NCI-H2081 treated with DMSO at 0.1 percent for 48 hours (cell line): ENCODE measurements around the gene ROBO4.

ENCODE experiments used
- DNase-seq: peaks from one replicate; lab custom pipeline; 2025; lab: John Stamatoyannopoulos, UW

Gene ROBO4

GRCh38 chr11:124872741-124873140 is 24.9 kb downstream of the ROBO4 start:
- no peak for DNase-seq

GRCh38 chr11:124872280-124872679 is 25.4 kb downstream of the ROBO4 start:
- DNase-seq, result no peak

GRCh38 chr11:124870430-124870829 is 27.2 kb downstream of the ROBO4 start:
- DNase-seq, result no peak

- no peak for DNase-seq
Measured at GRCh38 chr11:124869856-124870387, 27.7 kb downstream of the ROBO4 start.

- no peak for DNase-seq
Measured at GRCh38 chr11:124869331-124869730, 28.3 kb downstream of the ROBO4 start.

- DNase-seq, result no peak
Measured at GRCh38 chr11:124868331-124869274, 29.1 kb downstream of the ROBO4 start.

DNA sequence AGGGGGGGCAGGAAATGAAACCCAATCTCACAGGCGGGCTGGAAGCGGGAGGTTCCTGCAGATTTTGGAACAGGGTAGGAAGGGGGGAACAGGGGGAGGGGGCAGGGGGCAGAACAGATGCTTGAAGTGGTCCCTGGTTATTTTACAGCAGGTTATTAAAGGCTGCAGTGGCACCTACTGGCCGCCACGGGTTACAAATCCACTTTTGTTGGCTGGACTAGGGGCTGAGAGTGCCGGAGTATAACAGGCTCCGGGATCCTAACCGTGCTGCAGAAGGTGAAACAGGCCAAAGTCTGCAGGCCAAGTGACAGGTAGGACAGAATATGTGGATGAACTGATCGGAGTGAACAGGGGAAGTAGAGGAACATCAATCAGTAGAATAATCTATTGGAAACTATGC is 30.0 kb downstream of the ROBO4 start:
- no peak for DNase-seq

- DNase-seq, result no peak
Measured at GRCh38 chr11:124865902-124866851, 31.5 kb downstream of the ROBO4 start.

- no peak for DNase-seq
Measured at GRCh38 chr11:124865181-124865901, 32.3 kb downstream of the ROBO4 start, which contains the start of gene ROBO3. ROBO3 (plus strand) TSS chr11:124865432; CDS start chr11:124865578, 146 bp downstream.

- DNase-seq, result no peak
Measured at GRCh38 chr11:124864892-124865180, 32.8 kb downstream of the ROBO4 start.

DNA sequence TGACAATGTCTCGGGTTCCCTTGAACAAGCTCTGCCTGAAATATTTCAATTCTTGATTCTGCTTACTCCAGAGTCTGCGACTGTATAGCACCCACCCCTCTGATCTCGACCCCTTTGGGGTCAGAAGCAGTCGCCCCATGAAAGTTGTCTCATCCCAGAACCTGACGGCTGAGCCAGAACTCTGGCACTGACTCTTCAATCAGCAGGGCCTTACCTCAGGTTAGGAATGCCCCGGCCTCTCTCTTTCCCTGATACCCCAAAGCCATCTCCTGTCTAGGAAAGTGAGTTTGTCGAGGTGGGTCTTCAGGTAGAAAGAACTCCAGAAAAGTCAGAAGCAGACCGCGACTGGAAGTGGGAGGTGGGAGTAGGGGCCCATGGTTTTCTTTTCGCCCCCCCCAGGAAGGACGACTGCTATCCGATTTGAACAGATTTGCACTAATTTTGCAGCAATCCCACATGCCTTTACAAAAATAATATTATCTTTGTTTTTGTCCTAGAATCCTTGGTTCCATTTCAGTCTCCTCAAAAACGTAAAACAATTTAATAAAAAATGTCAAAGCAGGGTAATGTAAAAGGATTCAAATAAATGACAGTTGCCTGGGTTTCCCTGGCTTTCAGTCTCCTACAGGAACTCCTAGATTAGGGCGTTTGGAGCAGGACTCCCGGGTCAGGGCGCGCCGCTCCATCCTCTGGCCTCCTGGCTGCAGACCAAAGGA is 33.3 kb downstream of the ROBO4 start:
- no peak for DNase-seq

- no peak for DNase-seq
Measured at GRCh38 chr11:124863826-124864165, 33.9 kb downstream of the ROBO4 start.

DNA sequence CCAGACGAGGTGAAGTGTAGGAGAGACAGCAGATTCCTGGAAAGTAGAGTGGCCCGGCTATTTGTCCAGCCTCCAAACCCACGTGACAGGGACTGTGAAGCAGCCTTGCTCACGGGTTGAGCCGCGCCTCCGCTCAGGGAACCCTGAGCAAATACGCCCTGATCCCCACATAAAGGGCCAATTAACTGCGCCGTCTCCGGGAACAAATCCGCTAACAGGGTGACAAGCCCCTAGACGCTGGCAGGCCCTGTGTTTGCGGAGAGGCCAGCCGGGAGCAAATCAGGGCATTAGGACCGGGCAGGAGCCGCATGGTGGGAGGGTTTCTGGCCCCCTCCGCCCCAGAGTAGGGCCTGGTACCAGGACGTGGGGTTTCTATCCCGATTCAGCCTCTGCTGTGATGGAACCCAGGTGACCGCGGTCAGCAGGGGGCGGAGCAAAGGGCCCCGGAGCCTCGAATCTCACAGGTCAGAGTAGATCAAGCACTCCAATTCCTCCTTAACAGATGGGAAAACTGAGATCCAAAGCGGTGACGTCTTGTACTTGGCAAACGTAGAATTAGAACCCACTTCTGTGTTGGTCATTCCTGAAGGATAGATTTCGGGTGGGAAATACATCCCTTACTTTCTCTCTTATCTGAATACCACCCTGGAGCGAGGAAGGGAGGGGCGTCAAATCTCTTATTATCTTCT is 34.4 kb downstream of the ROBO4 start:
- no peak for DNase-seq

DNA sequence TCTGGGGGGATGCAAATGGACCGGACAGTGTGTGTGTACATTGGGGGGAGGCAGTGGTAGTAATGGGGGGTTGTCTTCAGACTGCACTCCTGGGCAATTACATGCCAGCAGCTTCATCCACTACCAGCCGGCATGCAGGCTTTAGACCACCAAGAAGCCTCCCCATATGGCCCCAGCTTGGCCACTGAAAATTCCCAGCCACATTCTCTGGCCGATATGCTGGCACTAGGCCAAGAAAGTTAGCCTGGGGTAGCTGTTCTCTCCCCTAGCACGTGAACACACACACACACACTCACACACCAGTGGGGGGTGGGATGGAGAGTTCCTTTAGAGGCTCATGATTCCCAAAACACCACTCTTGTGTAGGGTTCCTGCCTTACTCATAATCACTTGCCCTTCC is 36.0 kb downstream of the ROBO4 start:
- DNase-seq, result no peak

DNA sequence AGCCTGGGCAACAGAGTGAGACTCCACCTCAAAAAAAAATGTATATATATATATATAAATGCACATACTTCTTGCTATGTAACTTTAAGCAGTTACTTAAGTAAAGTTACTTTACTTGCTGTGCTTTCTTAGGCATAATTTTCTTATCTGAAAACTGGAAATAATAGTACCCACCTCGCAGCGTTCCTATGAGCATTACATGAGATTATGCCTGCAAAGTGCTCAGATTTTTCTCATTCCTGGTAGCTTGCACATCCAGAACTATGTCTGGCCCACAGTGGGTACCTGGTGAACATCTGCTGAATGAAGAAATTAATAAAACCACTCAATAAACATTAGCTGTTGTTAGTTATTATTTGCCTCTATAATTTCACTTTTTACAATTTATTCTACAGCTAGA is 38.5 kb downstream of the ROBO4 start:
- DNase-seq, result no peak

DNA sequence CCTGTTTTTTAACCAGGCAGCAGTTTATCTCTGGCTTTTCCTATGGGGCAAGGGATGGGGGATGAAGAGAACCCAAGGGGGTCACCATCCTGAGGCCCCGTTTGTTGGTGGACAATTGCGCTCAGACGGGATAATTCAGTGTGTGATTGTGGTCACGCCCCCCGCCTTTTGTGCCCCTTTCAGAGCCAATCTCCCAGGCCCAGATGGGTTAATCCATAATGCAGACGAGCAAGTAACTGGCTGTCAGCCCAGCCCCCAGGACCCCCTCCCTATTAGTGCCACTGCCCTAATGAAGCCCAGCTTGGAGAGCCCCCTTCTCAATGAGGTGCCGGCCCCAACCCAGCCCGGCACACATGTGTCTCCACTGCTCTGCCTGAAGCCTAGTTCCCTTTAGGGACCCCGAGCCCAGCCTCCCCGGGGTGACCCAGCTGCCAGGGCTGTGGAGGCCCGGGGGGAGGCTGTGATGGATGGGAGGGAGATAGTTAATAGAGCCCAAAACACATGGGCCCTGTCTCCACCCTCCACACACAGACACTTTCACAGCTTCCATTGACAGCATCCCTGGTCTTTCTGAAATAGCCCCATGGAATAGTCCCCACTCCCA is 51.5 kb downstream of the ROBO4 start:
- no peak for DNase-seq

- no peak for DNase-seq
Measured at GRCh38 chr11:124844664-124845079, 53.0 kb downstream of the ROBO4 start.

DNA sequence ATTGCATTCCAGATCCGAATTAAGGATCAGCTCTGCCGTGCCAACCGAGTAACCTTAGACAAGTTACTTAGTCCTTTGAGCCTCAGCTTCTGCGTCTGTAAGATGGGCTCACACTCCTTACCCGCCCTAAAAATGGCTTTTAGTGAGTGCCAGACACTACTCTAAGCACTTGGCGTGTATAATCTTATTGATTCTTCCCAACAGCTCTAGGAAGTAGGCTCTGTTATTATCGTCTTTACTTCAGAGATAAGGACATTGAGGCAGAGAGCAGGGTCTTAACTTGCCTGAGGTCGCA is 54.1 kb downstream of the ROBO4 start:
- DNase-seq, result no peak

GRCh38 chr11:124842305-124842704 is 55.4 kb downstream of the ROBO4 start:
- no peak for DNase-seq

GRCh38 chr11:124841840-124842239 is 55.8 kb downstream of the ROBO4 start:
- no peak for DNase-seq

- no peak for DNase-seq
Measured at GRCh38 chr11:124841201-124841600, 56.5 kb downstream of the ROBO4 start.
